HepG2 (cell line): ENCODE results near the gene THRA. TPM values are rescaled to one million over a fixed set of nuclear protein-coding genes. Genes with fewer than 3 reads are reported as not detected.

Experiments used
- ATAC-seq: fragments of 200-7000 bp; cut with Tn5 transposase; 3 replicates; pipeline ENCODE4 v1.9.1; 2020; ENCODE audit warnings: mild to moderate bottlenecking, moderate library complexity
- BruUV-seq: library from RNA; stranded (reverse); fragments of 400-500 nt; replicated peaks from 2 replicates; lab custom pipeline; 2021; lab: Mats Ljungman, UMichigan
- CTCF ChIA-PET: fragments of 300-600 bp; formaldehyde crosslinking; extraction: SDS; loops from one replicate; lab custom pipeline; 2021; ENCODE audit warnings: low total read pairs, inconsistent platforms, low intra/inter-chr PET ratio; lab: Yijun Ruan, JAX
- POLR2A ChIA-PET: fragments of 350-600 bp; sonication (Branson Sonifier 250); formaldehyde crosslinking; loops from one replicate; lab custom pipeline; 2020; ENCODE audit warnings: antibody characterized with exemption, inconsistent platforms; lab: Yijun Ruan, JAX
- DNase-seq: peaks from one replicate; pipeline ENCODE4 v3.0.0-alpha.2; 2015; ENCODE audit warnings: low spot score
- FAIRE-seq: peaks from 3 replicates; lab custom pipeline; 2011; peaks lifted over from hg19 to GRCh38; lab: Jason Lieb, UNC
- H2AFZ ChIP-seq: one replicate; pipeline ENCODE4 v1.6.1; 2011; ENCODE audit warnings: low read length, inconsistent platforms
- H3K27ac ChIP-seq: fragments of 300-600 bp; 3 replicates; pipeline ENCODE4 v1.8.0; 2011; ENCODE audit warnings: mixed run types, mild to moderate bottlenecking, mixed read lengths, low read length, inconsistent platforms; ENCODE audit not compliant: insufficient read depth; ENCODE audit errors: extremely low read length
- H3K27me3 ChIP-seq, 2 experiments: fragments of 200-600 bp in 1 of 2; 2 replicates in 1 of 2; 3 replicates in 1 of 2; pipeline versions ENCODE4 v1.6.0 to v1.8.0; 2011; ENCODE audit warnings: low read length in 2 of 2, mild to moderate bottlenecking in 2 of 2, moderate library complexity in 2 of 2, inconsistent platforms in 1 of 2; ENCODE audit not compliant: insufficient read depth in 2 of 2, control insufficient read depth in 1 of 2
- H3K36me3 ChIP-seq, 2 experiments: fragments of 200-600 bp in 1 of 2; replicated peaks in 1 of 2; 2 replicates in 1 of 2; 3 replicates in 1 of 2; pipeline versions ENCODE4 v1.5.1 to v1.8.0; 2011; ENCODE audit warnings: low read length in 2 of 2, inconsistent platforms in 1 of 2; ENCODE audit not compliant: insufficient read depth in 2 of 2, control insufficient read depth in 1 of 2
- H3K4me1 ChIP-seq: 2 replicates; pipeline ENCODE4 v1.5.1; 2012; ENCODE audit warnings: low read length, inconsistent platforms; ENCODE audit not compliant: insufficient read depth
- H3K4me2 ChIP-seq: 2 replicates; pipeline ENCODE4 v1.6.0; 2011; ENCODE audit warnings: low read depth, low read length, inconsistent platforms
- H3K4me3 ChIP-seq, 3 experiments: fragments of 200-600 bp in 1 of 3; sonication (generic), shearing (Covaris generic) in 1 of 3; replicated peaks in 1 of 3; 2 replicates each; pipeline ENCODE4 v1.5.1; 2011 to 2016; ENCODE audit warnings: low read length in 3 of 3, inconsistent platforms in 2 of 3, low read depth in 2 of 3, mild to moderate bottlenecking in 2 of 3, control low read depth in 1 of 3, mixed read lengths in 1 of 3; ENCODE audit not compliant: insufficient read depth in 1 of 3
- H3K79me2 ChIP-seq: one replicate; pipeline ENCODE4 v1.6.1; 2011; ENCODE audit warnings: low read length, inconsistent platforms; ENCODE audit not compliant: insufficient read depth
- H3K9ac ChIP-seq: 2 replicates; pipeline ENCODE4 v1.6.0; 2011; ENCODE audit warnings: mild to moderate bottlenecking, low read depth, low read length, inconsistent platforms; ENCODE audit not compliant: insufficient read depth
- H3K9me3 ChIP-seq: 2 replicates; pipeline ENCODE4 v1.5.1; 2012; ENCODE audit warnings: mild to moderate bottlenecking, low read length
- H4K20me1 ChIP-seq: 2 replicates; pipeline ENCODE4 v1.6.0; 2011; ENCODE audit warnings: inconsistent platforms, mild to moderate bottlenecking, low read length, moderate library complexity; ENCODE audit not compliant: insufficient read depth
- AFF4 ChIP-seq: sonication (generic); formaldehyde crosslinking; IDR thresholded peaks from 2 replicates; pipeline ENCODE4 v1.4.0; 2020; ENCODE audit warnings: missing genetic modification reagents
- ARHGAP35 ChIP-seq: sonication (generic); formaldehyde crosslinking; IDR thresholded peaks from 2 replicates; pipeline ENCODE4 v1.9.0; 2022; ENCODE audit warnings: mild to moderate bottlenecking, inconsistent platforms, moderate library complexity, missing genetic modification reagents, borderline replicate concordance
- HNF4G ChIP-seq, 2 experiments: sonication (generic) in 1 of 2; formaldehyde crosslinking in 1 of 2; IDR thresholded peaks; 2 replicates each; pipeline versions ENCODE4 v1.4.0 to v1.6.1; 2011 to 2020; ENCODE audit warnings: borderline replicate concordance in 2 of 2, low read depth in 2 of 2, mild to moderate bottlenecking in 2 of 2, low read length in 1 of 2, missing genetic modification reagents in 1 of 2, moderate library complexity in 1 of 2
- HOXA3 ChIP-seq: sonication (generic); formaldehyde crosslinking; IDR thresholded peaks from 2 replicates; pipeline ENCODE4 v1.5.0; 2020; ENCODE audit warnings: missing genetic modification reagents
- ZNF263 ChIP-seq: sonication (generic); formaldehyde crosslinking; IDR thresholded peaks from 2 replicates; pipeline ENCODE4 v1.4.0; 2020; ENCODE audit warnings: missing genetic modification reagents
- WGBS: methylation state at CpG from one replicate; pipeline ENCODE4 v1.1.6; 2017; ENCODE audit warnings: low lambda C conversion rate; 5-methylcytosine and 5-hydroxymethylcytosine counted together
- in situ Hi-C: cut with HindIII; loops from 2 replicates; pipeline ENCODE4 v1.10.0; 2017; ENCODE audit warnings: low pct_unique_long_range_greater_than_20kb; ENCODE audit not compliant: extremely low pct_ligation_motif_present
- intact Hi-C: fragments of 100-400 bp; cut with micrococcal nuclease; formaldehyde crosslinking; loops from one replicate; pipeline ENCODE4 v1.10.0; 2022; ENCODE audit not compliant: unreplicated experiment
- polyA plus RNA-seq, 8 experiments: library from polyadenylated mRNA; depleted of rRNA in 3 of 8; stranded (reverse) in 7 of 8; unstranded in 1 of 8; fragments of >200 nt; fragmentation: Illumina TruSeq in 4 of 8; extraction: Trizol in 4 of 8; gene quantifications; 2 replicates each; pipeline versions ENCODE4 v1.2.1 to v1.2.3, GENCODE V29; 2011 to 2016; ENCODE audit warnings: low read depth in 4 of 8, missing spikeins in 1 of 8, mixed read lengths in 1 of 8; ENCODE audit not compliant: insufficient read depth in 1 of 8
- total RNA-seq, 5 experiments: library from RNA; depleted of rRNA; stranded (reverse); fragments of >200 nt; fragmentation: Illumina TruSeq; extraction: Trizol; gene quantifications; 2 replicates each; pipeline ENCODE4 v1.2.3, GENCODE V29; 2016; ENCODE audit warnings: low read depth in 1 of 5

Gene THRA
- total and polyA plus RNA-seq, 2 of the 13 experiments (the other 11 are each of a cell fraction or from before 2014, with no cell fraction given): 8.0 to 9.9 TPM

- TF ChIP-seq AFF4 (CRISPR knock-in tag) (no peak), HNF4G (IDR thresholded peaks at IDR 0.05; ENCODE audit: borderline replicate concordance, low read depth, low read length) (no peak), HNF4G (CRISPR knock-in tag; IDR thresholded peaks at IDR 0.05; ENCODE audit: borderline replicate concordance, low read depth) (peak; percentile 15; the same call in 1 of the 2 replicates), ARHGAP35 (CRISPR knock-in tag) (no peak)
- TF ChIP-seq, all 625 proteins: peak for 75
Measured at GRCh38 chr17:40026816-40027613, 35.8 kb upstream of the THRA start (continued).

GRCh38 chr17:40027614-40028012 is 35.2 kb upstream of the THRA start:
- FAIRE-seq: no peak
- POLR2A ChIA-PET: interaction anchor here (0.7 to 1.2 kb wide), 2 partner anchors 26 to 84 kb away, joined by 3 to 6 read pairs; partner anchors contain the start of gene MED24
- no peaks in the 10 kb centered on the region for H3K79me2 ChIP-seq

More at GRCh38 chr17:40027614-40028012, 35.2 kb upstream of the THRA start:
- H3K27ac ChIP-seq: no peak overlapping the region
- CTCF ChIA-PET: interaction anchor here (0.7 to 2.7 kb wide), 3 partner anchors 14 to 59 kb away, joined by 3 to 56 read pairs (median 6); partner anchors contain the start of gene CSF3
- TF ChIP-seq HOXA3 (CRISPR knock-in tag) (no peak), ZNF263 (CRISPR knock-in tag) (peak; percentile 54; the same call in 1 of the 2 replicates)
- no peak for DNase-seq
- intact Hi-C loops (loop anchor here (1.0 kb wide), 1 partner anchor 14 kb away; no protein-coding TSS in a partner anchor), in situ Hi-C loops (no loop called here)
- H3K4me3 ChIP-seq: no peak overlapping the region
- H3K4me2 ChIP-seq: no peak overlapping the region
- no peaks in the 10 kb centered on the region for H3K27me3 ChIP-seq
- no peaks in the 10 kb centered on the region for H3K9me3 ChIP-seq
- H2AFZ ChIP-seq: no peak overlapping the region
- BruUV-seq: no TSS peak
- peak; percentile 20 for ATAC-seq
- no peak overlapping the region for H3K9ac ChIP-seq
- H3K36me3 ChIP-seq: peaks cover 43 to 75% of the 10 kb centered on the region in 2 experiments
- no peaks in the 10 kb centered on the region for H3K4me1 ChIP-seq
- 87% methylated on average over 5 of the region's 5 CpGs for WGBS
- no peaks in the 10 kb centered on the region for H4K20me1 ChIP-seq
